IMR-90 (cell line): ENCODE data around the gene RELN. TPM values are rescaled to one million over a fixed set of nuclear protein-coding genes. Genes with fewer than 3 reads are reported as not detected.

Experiments
- ATAC-seq: fragments of 200-7000 bp; cut with Tn5 transposase; 2 replicates; pipeline ENCODE4 v1.9.1; 2020; ENCODE audit warnings: low read depth, mild to moderate bottlenecking, moderate library complexity
- BruUV-seq: library from RNA; stranded (reverse); fragments of 400-500 nt; replicated peaks from 2 replicates; lab custom pipeline; 2021; lab: Mats Ljungman, UMichigan
- CTCF ChIA-PET: fragments of 300-600 bp; formaldehyde crosslinking; extraction: SDS; loops from one replicate; lab custom pipeline; 2021; ENCODE audit warnings: antibody characterized with exemption; lab: Yijun Ruan, JAX
- POLR2A ChIA-PET: fragments of 300-600 bp; sonication (Branson Sonifier 250); formaldehyde crosslinking; loops from one replicate; lab custom pipeline; 2022; ENCODE audit warnings: antibody characterized with exemption; ENCODE audit not compliant: unreplicated experiment; lab: Charles Lee
- DNase-seq: peaks from one replicate; pipeline ENCODE4 v3.0.0; 2013
- H2AFZ ChIP-seq: replicated peaks from 2 replicates; pipeline ENCODE3; 2013; ENCODE audit warnings: low read length, mild to moderate bottlenecking; ENCODE audit not compliant: poor library complexity
- H2AK5ac ChIP-seq: 2 replicates; pipeline ENCODE4 v1.6.1; 2013; ENCODE audit warnings: low read depth, low read length, inconsistent platforms
- H2AK9ac ChIP-seq: replicated peaks from 2 replicates; pipeline ENCODE3; 2013; ENCODE audit warnings: mild to moderate bottlenecking, low read depth, low read length, moderate library complexity; ENCODE audit not compliant: poor library complexity
- H2BK120ac ChIP-seq: 2 replicates; pipeline ENCODE4 v1.6.1; 2013; ENCODE audit warnings: low read depth, low read length, inconsistent platforms
- H2BK15ac ChIP-seq: 3 replicates; pipeline ENCODE4 v1.6.1; 2013; ENCODE audit warnings: low read depth, low read length, inconsistent platforms
- H2BK20ac ChIP-seq: 2 replicates; pipeline ENCODE4 v1.6.1; 2013; ENCODE audit warnings: low read depth, mild to moderate bottlenecking, inconsistent platforms, low read length, moderate library complexity
- H2BK5ac ChIP-seq: 2 replicates; pipeline ENCODE4 v1.6.1; 2013; ENCODE audit warnings: mild to moderate bottlenecking, low read depth, low read length, inconsistent platforms; ENCODE audit not compliant: poor library complexity, severe bottlenecking
- H3K14ac ChIP-seq: replicated peaks from 2 replicates; pipeline ENCODE4 v1.6.1; 2013; ENCODE audit warnings: low read depth, low read length, inconsistent platforms
- H3K18ac ChIP-seq: 2 replicates; pipeline ENCODE4 v1.6.1; 2013; ENCODE audit warnings: low read depth, low read length, control low read depth
- H3K23ac ChIP-seq: 2 replicates; pipeline ENCODE4 v1.6.1; 2013; ENCODE audit warnings: low read depth, low read length, inconsistent platforms
- H3K27ac ChIP-seq: 2 replicates; pipeline ENCODE4 v1.5.1; 2013; ENCODE audit warnings: mild to moderate bottlenecking, control low read depth, low read length; ENCODE audit not compliant: insufficient read depth
- H3K27me3 ChIP-seq: 2 replicates; pipeline ENCODE4 v1.6.1; 2013; ENCODE audit warnings: low read length; ENCODE audit not compliant: control insufficient read depth, insufficient read depth
- H3K36me3 ChIP-seq: 2 replicates; pipeline ENCODE4 v1.6.1; 2013; ENCODE audit warnings: low read length, mixed read lengths; ENCODE audit not compliant: control insufficient read depth, insufficient read depth
- H3K4ac ChIP-seq: 2 replicates; pipeline ENCODE4 v1.6.1; 2013; ENCODE audit warnings: low read depth, low read length, inconsistent platforms
- H3K4me1 ChIP-seq: 2 replicates; pipeline ENCODE4 v1.6.1; 2013; ENCODE audit warnings: low read length, mixed read lengths; ENCODE audit not compliant: control insufficient read depth, insufficient read depth
- H3K4me2 ChIP-seq: 2 replicates; pipeline ENCODE4 v1.6.1; 2013; ENCODE audit warnings: low read depth, mild to moderate bottlenecking, control low read depth, low read length, moderate library complexity
- H3K4me3 ChIP-seq: 2 replicates; pipeline ENCODE4 v1.5.1; 2013; ENCODE audit warnings: low read depth, mild to moderate bottlenecking, control low read depth, low read length, moderate library complexity; ENCODE audit not compliant: insufficient read depth
- H3K56ac ChIP-seq: 2 replicates; pipeline ENCODE4 v1.6.1; 2013; ENCODE audit warnings: low read length, inconsistent platforms; ENCODE audit not compliant: insufficient read depth; ENCODE audit errors: extremely low read depth
- H3K79me1 ChIP-seq, 2 experiments: 2 replicates each; pipeline ENCODE4 v1.6.1; 2013; ENCODE audit warnings: low read length in 2 of 2, inconsistent platforms in 1 of 2, low read depth in 1 of 2
- H3K9ac ChIP-seq: 2 replicates; pipeline ENCODE4 v1.6.1; 2013; ENCODE audit warnings: low read depth, low read length, control low read depth
- H3K9me1 ChIP-seq: 2 replicates; pipeline ENCODE4 v1.6.1; 2013; ENCODE audit warnings: low read length, inconsistent platforms; ENCODE audit not compliant: insufficient read depth
- H3K9me3 ChIP-seq: 2 replicates; pipeline ENCODE4 v1.6.1; 2013; ENCODE audit warnings: low read length; ENCODE audit not compliant: control insufficient read depth, insufficient read depth
- H4K20me1 ChIP-seq: 2 replicates; pipeline ENCODE4 v1.6.1; 2013; ENCODE audit warnings: low read length, inconsistent platforms; ENCODE audit not compliant: insufficient read depth
- H4K5ac ChIP-seq: 2 replicates; pipeline ENCODE4 v1.6.1; 2013; ENCODE audit warnings: mild to moderate bottlenecking, low read depth, low read length, control low read depth
- H4K8ac ChIP-seq, 2 experiments: 2 replicates each; pipeline ENCODE4 v1.6.1; 2013; ENCODE audit warnings: low read depth in 2 of 2, low read length in 2 of 2, control low read depth in 1 of 2, inconsistent platforms in 1 of 2
- H4K91ac ChIP-seq: 2 replicates; pipeline ENCODE4 v1.6.1; 2013; ENCODE audit warnings: low read depth, low read length, inconsistent platforms; ENCODE audit not compliant: insufficient read depth
- CHD1 ChIP-seq: IDR thresholded peaks from 2 replicates; pipeline ENCODE4 v1.6.1; 2012; ENCODE audit warnings: low read depth, low read length, improper control_type of control experiment
- NFE2L2 ChIP-seq: fragments of 150-350 bp; IDR thresholded peaks from 2 replicates; pipeline ENCODE4 v1.6.1; 2016; ENCODE audit warnings: low read depth, mild to moderate bottlenecking, low read length
- POLR2A ChIP-seq: IDR thresholded peaks from 2 replicates; pipeline ENCODE4 v1.6.1; 2012; ENCODE audit warnings: mild to moderate bottlenecking, low read depth, low read length
- SMC3 ChIP-seq: fragments of 150-350 bp; IDR thresholded peaks from 2 replicates; pipeline ENCODE4 v1.6.1; 2016; ENCODE audit warnings: low read depth, mild to moderate bottlenecking, antibody characterized with exemption, low read length, moderate library complexity
- USF2 ChIP-seq: fragments of 150-350 bp; IDR thresholded peaks from 2 replicates; pipeline ENCODE4 v1.6.1; 2017; ENCODE audit warnings: mild to moderate bottlenecking, antibody characterized with exemption, low read length, low read depth
- WGBS, 2 experiments: methylation state at CpG; one replicate each; pipeline versions ENCODE4 v1.1.5 to v1.1.7; 2013; ENCODE audit warnings: missing lambda C conversion rate in 2 of 2; ENCODE audit not compliant: insufficient read length in 1 of 2; ENCODE audit errors: extremely low coverage in 2 of 2; 5-methylcytosine and 5-hydroxymethylcytosine counted together
- dilution Hi-C: fragments of 300-500 bp; cut with HindIII; formaldehyde crosslinking; loops from one replicate; pipeline ENCODE4 v1.14.3; 2018; ENCODE audit warnings: low sequenced_read_pairs; ENCODE audit not compliant: unreplicated experiment
- in situ Hi-C: fragments of 300-500 bp; cut with MboI; formaldehyde crosslinking; loops from 3 replicates; pipeline ENCODE4 v1.14.3; 2019; ENCODE audit warnings: low sequenced_read_pairs, inconsistent platforms, mixed read lengths
- intact Hi-C: fragments of 100-400 bp; cut with micrococcal nuclease; formaldehyde crosslinking; loops from 2 replicates; pipeline ENCODE4 v1.10.0; 2022
- polyA plus RNA-seq, 3 experiments: library from polyadenylated mRNA; depleted of rRNA; stranded (reverse); fragments of >200 nt; gene quantifications; 2 replicates each; pipeline ENCODE4 v1.2.3, GENCODE V29; 2012; ENCODE audit warnings: low replicate concordance in 1 of 3
- total RNA-seq: library from RNA; depleted of rRNA; stranded (reverse); fragments of >200 nt; gene quantifications from 2 replicates; pipeline ENCODE4 v1.2.3, GENCODE V29; 2012

Gene RELN
- total and polyA plus RNA-seq, 2 of the 4 experiments (the other 2 are of a cell fraction) = 14.7 to 23.7 TPM

- no peak overlapping the region for H4K91ac ChIP-seq
- H3K4me3 ChIP-seq = no peak overlapping the region
- intact Hi-C loops (no loop called here), dilution Hi-C loops (no loop called here), in situ Hi-C loops (no loop called here)
- H2AK9ac ChIP-seq = no peak overlapping the region
- no peaks in the 10 kb centered on the region for H3K27me3 ChIP-seq
- ChIA-PET CTCF (interaction anchor here (0.6 kb wide), 1 partner anchor 46 kb away, joined by 3 read pairs; no protein-coding TSS in a partner anchor), POLR2A (no interaction called here)
- H3K14ac ChIP-seq = no peak overlapping the region
- no peaks in the 10 kb centered on the region for H3K4me1 ChIP-seq
- no peak overlapping the region for H2AFZ ChIP-seq
- no peak overlapping the region for H4K8ac ChIP-seq
- no peaks in the 10 kb centered on the region for H3K79me1 ChIP-seq
- no peak overlapping the region for H3K9ac ChIP-seq
- H3K23ac ChIP-seq = no peak overlapping the region
- H4K20me1 ChIP-seq = no peaks in the 10 kb centered on the region
- H3K9me3 ChIP-seq = no peaks in the 10 kb centered on the region
- no peak overlapping the region for H2BK5ac ChIP-seq
- H3K9me1 ChIP-seq = no peaks in the 10 kb centered on the region
- no TSS peak for BruUV-seq
- no peak overlapping the region for H2BK120ac ChIP-seq
- no peaks in the 10 kb centered on the region for H3K36me3 ChIP-seq
- ATAC-seq = no peak
- H3K27ac ChIP-seq = no peak overlapping the region
- H2BK20ac ChIP-seq = no peak overlapping the region
- H2AK5ac ChIP-seq = no peak overlapping the region
- no peak overlapping the region for H3K4me2 ChIP-seq
- H3K56ac ChIP-seq = no peak overlapping the region
- no peak overlapping the region for H3K18ac ChIP-seq
- 75% methylated on average over 4 of the region's 5 CpGs; no CpG with 5 or more reads in 1 of the 2 experiments for WGBS, 2 experiments
- TF ChIP-seq CHD1 = no peak
- no peak for TF ChIP-seq SMC3
- TF ChIP-seq NFE2L2 = no peak
- no peak for TF ChIP-seq POLR2A
- no peak for TF ChIP-seq USF2
- DNase-seq = no peak
- no peak overlapping the region for H2BK15ac ChIP-seq
- no peak overlapping the region for H4K5ac ChIP-seq
- H3K4ac ChIP-seq = no peak overlapping the region
Measured at GRCh38 chr7:103793614-103794013, 195.8 kb downstream of the RELN start.
